ENCODE results near the gene CASP8. TPM values are rescaled to one million over a fixed set of nuclear protein-coding genes. Genes with fewer than 3 reads are reported as not detected.

The CASP8 gene
- total RNA-seq, 1 donor from 2014 or later = 27.6 TPM

DNA sequence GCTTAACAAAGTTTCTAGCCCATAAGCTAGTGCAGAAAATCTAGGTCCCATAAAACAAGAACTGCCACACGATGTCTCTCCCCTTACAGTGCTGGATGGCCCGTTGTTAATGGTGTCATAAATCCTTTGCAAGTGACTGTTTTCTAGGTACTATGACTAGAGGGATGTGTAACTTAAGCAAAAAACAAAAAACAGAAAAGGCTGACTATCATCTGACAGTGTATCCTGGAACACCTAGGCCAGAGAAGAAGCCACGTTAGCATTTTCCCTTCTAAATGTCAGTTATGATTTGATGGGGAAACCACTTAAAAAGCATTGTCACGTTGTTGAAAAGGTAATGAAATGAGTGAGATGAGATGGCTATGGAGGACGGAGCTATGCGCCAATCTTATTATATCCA lies 2.4 kb downstream of the CASP8 start:
- FAIRE-seq (no peak), DNase-seq (ENCODE audit: low read depth) (no peak)
- Histone ChIP-seq H3K4me3 (ENCODE audit: low read depth, low read length) (no peak overlapping the region), H3K36me3 (ENCODE audit: control insufficient read depth, insufficient read depth, low read length) (no peaks in the 10 kb centered on the region), H3K27me3 (ENCODE audit: control insufficient read depth, insufficient read depth, low read length) (no peaks in the 10 kb centered on the region)
- no peak for TF ChIP-seq CTCF (IDR thresholded peaks at IDR 0.05; ENCODE audit: insufficient read depth, low read length, severe bottlenecking)

DNA sequence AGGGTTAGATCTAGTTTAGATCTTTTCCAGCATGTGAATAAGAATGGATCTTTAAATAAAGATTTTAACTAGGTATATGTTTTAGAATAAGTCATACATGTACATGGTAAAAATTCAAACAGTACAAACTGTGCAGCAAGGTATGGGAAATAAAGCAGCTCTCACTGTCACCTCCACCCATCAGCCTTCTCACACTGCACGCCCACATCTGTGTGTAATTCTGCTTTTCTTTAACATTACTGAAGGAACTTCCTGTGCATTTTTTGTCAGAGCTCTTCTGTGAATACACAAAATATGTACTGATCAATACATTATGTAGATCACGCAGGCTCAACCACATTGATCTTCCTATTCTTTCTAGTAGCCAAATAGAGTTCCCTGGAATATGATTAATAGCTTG lies 3.4 kb downstream of the CASP8 start:
- H3K4me3 ChIP-seq (ENCODE audit: low read depth, low read length) = no peak overlapping the region
- H3K27me3 ChIP-seq (ENCODE audit: control insufficient read depth, insufficient read depth, low read length) = no peaks in the 10 kb centered on the region
- DNase-seq (ENCODE audit: low read depth) (no peak), FAIRE-seq (no peak)
- no peak for TF ChIP-seq CTCF (IDR thresholded peaks at IDR 0.05; ENCODE audit: insufficient read depth, low read length, severe bottlenecking)
- peaks cover 2% of the 10 kb centered on the region for H3K36me3 ChIP-seq (ENCODE audit: control insufficient read depth, insufficient read depth, low read length)

GRCh38 chr2:201264472-201265173 lies 4.3 kb downstream of the CASP8 start:
- FAIRE-seq (no peak), DNase-seq (ENCODE audit: low read depth) (no peak)
- Histone ChIP-seq H3K27me3 (ENCODE audit: control insufficient read depth, insufficient read depth, low read length) (no peaks in the 10 kb centered on the region), H3K4me3 (ENCODE audit: low read depth, low read length) (no peak overlapping the region), H3K36me3 (ENCODE audit: control insufficient read depth, insufficient read depth, low read length) (peaks cover 2% of the 10 kb centered on the region)
- TF ChIP-seq CTCF (IDR thresholded peaks at IDR 0.05; ENCODE audit: insufficient read depth, low read length, severe bottlenecking) = no peak

- TF ChIP-seq CTCF (IDR thresholded peaks at IDR 0.05; ENCODE audit: insufficient read depth, low read length, severe bottlenecking) = no peak
- FAIRE-seq (no peak), DNase-seq (ENCODE audit: low read depth) (no peak)
- Histone ChIP-seq H3K36me3 (ENCODE audit: control insufficient read depth, insufficient read depth, low read length) (peaks cover 4% of the 10 kb centered on the region), H3K27me3 (ENCODE audit: control insufficient read depth, insufficient read depth, low read length) (no peaks in the 10 kb centered on the region), H3K4me3 (ENCODE audit: low read depth, low read length) (no peak overlapping the region)
Measured at GRCh38 chr2:201266629-201267028, 6.3 kb downstream of the CASP8 start.

DNA sequence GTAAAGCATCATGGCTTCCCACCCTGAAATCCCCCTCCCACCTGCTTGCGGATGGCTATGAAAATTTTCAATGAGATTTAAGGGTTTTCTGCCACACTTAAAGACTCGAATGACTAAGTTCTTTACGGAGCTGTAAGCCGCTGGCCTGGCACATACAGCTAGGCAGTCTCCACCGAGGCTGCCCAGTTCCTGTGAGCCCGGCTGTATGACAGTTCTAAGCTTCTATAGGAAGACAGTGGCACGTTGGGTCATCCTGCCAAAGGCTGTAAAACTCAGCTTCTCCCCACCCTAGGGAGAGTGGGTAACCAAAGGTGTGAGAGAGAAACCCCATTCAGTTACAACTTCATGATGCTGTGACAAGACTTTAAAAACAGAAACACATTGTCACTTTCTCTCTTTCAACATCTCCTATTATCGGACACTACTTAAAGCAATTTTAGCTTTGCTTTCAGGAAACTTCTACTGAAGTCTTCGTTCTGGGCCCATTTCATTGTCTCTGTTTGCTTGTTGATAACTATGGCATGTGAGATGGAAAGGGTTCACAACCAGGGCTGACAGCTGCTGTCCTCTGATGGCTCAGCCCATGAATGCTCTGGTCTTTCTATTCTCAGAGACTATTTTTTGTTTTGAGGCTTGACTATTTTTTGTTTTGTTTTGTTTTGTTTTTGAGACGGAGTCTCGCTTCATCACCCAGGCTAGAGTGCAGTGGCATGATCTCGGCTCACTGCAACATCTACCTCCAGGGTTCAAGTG lies 7.1 kb downstream of the CASP8 start:
- FAIRE-seq = no peak
- H3K36me3 ChIP-seq (ENCODE audit: control insufficient read depth, insufficient read depth, low read length) = peaks cover 8% of the 10 kb centered on the region
- no peak for DNase-seq (ENCODE audit: low read depth)

More for the DNA sequence above, 7.1 kb downstream of the CASP8 start:
- Histone ChIP-seq H3K27me3 (ENCODE audit: control insufficient read depth, insufficient read depth, low read length) (no peaks in the 10 kb centered on the region), H3K4me3 (ENCODE audit: low read depth, low read length) (no peak overlapping the region)
- TF ChIP-seq CTCF (IDR thresholded peaks at IDR 0.05; ENCODE audit: insufficient read depth, low read length, severe bottlenecking) = no peak

All from bronchial epithelial cell (primary cell).